GM19351 (cell line): ENCODE data around the gene TRAT1.
"Not testable (repeated sequence)": the region's sequence is repeated elsewhere in the genome, so short reads cannot be mapped to it uniquely, and the experiment has no call there.

ENCODE experiments used
- ATAC-seq: cut with Tn5 transposase; IDR thresholded peaks from one replicate; pipeline ENCODE4 v1.9.1; 2021; ENCODE audit warnings: mild to moderate bottlenecking, moderate library complexity; ENCODE audit not compliant: unreplicated experiment

TRAT1 gene, protein sequence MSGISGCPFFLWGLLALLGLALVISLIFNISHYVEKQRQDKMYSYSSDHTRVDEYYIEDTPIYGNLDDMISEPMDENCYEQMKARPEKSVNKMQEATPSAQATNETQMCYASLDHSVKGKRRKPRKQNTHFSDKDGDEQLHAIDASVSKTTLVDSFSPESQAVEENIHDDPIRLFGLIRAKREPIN

DNA sequence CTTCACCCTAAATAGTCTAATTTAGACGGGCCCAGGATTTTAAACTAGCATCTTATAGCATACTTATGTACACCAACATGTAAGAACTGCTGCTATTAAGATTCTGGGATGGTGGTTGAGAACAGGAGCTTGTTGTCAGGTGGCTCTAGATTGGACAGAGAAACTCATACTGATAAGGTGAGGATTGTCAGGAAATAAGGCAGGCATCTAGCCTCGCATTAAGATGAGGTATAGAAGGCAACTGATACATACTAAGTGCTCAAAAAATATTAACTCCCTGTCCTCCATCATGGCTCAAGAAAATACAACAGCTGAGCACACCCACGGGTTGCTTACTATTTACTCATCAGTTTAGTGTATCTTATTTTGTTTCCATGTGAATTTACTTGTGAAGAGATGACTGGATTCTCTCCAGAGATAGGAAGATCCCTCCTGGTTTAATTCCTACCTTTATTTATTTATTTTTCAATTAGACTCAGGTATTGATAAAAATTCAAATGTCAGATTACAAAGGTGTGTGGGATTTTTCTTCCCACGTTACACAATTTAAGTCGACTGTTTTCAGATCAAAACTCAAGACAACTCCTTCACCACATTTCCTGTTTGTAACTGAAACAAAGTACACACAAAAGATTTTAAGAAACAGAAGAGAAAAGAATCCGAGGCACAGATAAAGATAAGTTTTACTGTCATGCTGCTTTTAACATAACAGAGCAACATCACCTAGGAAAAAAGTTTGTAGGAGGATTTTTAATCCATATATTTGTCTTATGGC lies at the start of gene TRAT1:
TRAT1 (plus strand) TSS at position 664 of the 775 bp plus-strand sequence. CDS start 142 bp downstream, outside the sequence.
- ATAC-seq: peak; percentile 55

DNA sequence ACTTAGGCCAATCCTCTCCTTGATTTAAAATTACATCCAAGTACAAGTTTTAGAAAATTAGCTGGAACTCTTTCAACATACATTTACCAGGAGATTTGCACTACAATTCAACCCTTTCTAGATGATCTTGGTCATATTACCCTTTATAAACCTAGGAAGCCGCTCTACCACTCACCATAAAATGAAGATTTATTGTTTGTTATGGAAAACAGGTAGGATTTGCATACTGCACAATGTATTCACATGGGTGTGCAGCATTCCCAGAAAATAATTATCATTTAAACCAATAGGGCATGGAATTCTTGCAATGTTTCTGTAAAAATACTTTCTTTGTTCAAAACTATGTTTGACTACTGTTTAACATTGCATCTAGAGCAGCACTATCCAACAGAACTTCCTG lies 46.9 kb upstream of the TRAT1 start:
- ATAC-seq: no peak

DNA sequence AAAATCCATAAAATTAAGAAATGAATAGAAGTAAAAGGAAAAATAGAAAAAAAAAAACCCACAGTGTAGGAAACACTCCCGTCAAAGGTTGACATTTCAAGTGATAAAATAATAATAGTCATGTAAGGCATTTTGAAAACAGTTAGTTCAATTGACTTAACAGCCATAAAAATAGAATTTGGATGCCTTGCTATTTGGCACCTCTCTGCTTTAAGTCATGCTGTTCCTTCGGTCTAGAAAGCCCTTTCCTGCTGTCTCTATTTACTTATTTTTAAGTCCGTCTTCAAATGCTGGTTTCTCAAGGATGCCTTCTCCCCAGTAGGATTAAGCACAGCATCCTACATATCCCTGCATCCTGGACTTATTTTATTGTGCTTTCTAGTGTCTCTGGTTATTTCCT lies 43.1 kb upstream of the TRAT1 start:
- no peak for ATAC-seq

DNA sequence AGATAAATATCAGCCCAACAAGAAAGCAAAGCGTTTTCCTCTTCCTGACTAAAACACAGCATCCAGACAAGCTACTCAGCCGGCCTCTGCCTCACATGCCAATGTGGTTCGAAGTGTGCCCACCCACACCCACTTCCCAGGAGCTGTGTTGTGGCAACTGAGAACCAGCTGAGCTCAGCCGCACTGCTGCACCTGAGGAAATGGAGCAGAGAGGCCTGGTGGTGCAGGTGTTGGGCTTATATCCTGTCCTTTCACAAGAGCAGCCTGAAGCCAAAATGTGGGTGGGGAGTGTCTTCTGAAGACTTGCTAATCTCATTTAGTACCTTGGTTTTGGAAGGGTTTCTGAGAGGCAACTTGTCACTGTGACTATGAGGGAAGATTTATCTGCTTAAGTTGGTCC lies 42.4 kb upstream of the TRAT1 start:
- ATAC-seq: no peak

DNA sequence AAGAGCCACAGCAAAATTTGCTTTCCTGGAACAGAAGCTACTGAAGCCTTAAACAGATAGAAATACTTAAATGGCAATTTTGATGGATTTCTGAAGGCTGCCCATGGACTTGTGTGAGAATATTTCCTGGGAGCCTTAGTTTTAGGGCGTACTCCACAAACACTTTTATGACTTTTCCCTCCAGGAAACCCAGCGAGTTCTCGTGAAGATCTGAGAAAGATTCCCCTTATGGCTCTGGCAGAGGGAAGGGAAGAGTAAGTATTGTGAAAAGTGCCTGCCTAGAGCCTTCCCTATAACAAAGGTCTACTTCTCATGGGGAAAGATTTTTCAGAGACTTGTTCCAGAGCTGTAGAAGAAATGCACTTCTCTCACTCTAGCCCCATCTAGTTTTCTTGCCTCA lies 31.1 kb upstream of the TRAT1 start:
- ATAC-seq: no peak

DNA sequence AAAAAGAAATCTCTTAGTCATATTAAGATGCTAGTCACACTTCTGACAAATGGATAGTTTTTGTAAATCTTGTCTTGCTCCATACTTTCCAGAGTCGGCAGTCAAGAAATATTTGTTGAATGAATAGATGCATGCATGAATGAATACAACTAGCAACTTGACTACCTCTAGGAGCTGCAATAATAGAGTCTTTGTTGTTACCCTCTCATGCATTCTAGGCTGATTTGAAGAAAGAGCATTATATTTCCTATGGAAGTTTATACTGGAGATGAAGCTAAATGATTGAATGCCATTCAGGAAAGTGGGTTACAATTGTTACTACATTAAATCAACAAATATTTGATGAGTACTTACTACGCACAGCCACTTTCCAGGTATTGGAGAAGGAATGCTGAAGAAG lies 18.1 kb upstream of the TRAT1 start:
- ATAC-seq: no peak

DNA sequence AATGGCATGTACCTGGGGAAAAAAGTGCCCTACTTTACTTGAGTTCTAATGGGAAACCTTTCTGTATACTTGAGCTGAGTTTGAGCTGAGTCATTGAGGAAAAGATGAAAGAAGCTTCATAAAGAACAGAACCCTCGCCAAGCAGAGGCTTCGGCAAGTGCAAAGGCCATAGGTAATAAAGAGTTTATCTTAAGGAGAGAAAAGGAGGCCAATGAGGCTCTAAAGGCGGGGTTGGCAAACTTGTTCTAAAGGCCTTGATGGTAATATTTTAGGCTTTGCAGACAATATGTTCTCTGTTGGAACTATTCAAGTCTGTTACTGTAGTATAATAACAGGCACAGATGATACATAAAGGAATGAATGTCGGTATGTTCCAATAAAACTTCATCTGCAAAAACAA lies 17.6 kb upstream of the TRAT1 start:
- ATAC-seq: no peak

DNA sequence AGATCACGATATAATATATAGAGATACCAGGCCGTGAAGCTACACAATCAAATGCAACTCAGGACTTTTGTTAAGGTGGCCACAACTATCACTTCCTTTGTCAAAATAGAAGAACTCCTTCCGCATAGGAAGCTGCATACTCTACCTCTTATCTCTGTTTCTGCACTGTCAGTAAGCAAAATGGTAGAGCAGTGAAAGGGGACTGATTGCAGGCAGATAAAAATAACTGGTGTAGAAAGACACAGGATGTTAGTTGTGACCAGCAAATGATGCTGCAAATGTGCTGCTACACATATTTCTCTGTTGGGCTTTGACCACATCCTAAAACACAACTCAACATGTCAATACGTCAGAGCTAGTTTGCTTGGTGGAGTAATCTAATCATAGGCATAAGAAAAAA lies 16.3 kb upstream of the TRAT1 start:
- ATAC-seq: peak; percentile 94

DNA sequence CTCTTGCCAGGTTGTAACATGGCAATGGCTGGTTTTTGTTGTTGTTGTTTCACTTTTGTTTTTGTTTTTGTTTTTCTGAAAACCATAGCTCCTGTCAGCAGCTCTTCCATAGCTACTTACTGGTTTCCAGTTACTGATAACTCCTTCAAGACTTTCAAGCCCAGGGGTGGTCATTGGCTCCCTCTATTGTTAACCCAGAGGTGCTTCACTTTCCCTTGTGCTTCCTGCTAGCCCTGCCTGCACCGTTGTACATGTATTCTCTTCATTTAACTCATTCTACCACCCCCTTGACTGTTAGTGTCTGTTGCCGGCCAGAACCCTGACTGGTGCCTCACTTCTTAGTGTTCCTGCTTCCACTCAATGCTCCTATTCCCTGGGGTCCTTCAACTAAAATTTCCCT lies 4.2 kb upstream of the TRAT1 start:
- ATAC-seq: peak; percentile 88

DNA sequence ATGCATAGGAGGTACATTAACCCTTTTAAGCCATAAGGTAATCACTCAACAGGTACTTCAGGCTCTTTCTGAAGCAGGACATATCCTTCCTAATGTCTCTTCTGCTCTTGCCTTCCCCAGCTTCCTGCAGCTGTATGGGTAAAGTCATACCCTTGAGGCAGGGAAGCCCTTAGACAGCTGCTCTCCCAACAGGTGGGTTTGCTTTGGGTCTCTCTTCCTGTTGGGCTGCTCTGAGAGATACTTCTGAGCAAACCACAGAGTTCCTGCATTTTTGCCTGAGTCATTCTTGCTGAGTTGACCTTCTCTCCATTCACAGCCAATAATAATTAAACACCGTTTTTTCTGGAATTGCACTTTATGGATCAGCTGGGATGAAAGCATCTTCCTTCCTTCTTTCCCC lies 2.0 kb upstream of the TRAT1 start:
- ATAC-seq: no peak

DNA sequence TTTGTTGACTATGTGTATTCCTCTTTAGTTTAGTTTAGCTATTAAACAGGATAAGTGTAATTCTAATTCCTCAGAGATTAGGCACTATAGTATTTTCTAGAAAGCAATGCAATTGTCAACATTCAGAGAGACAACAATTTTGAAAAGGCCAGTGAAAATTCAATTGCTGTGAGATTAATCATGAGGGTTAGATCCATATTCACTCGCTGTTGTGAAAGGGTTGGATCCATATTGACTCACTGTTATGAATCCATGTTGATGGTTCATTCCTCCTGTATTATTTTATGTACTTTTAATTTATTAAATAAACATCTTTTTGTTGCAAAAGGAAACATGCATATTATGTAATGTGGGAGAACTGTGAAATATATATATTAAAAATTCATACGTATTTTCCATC lies 641 bp downstream of the TRAT1 start:
- ATAC-seq: no peak

DNA sequence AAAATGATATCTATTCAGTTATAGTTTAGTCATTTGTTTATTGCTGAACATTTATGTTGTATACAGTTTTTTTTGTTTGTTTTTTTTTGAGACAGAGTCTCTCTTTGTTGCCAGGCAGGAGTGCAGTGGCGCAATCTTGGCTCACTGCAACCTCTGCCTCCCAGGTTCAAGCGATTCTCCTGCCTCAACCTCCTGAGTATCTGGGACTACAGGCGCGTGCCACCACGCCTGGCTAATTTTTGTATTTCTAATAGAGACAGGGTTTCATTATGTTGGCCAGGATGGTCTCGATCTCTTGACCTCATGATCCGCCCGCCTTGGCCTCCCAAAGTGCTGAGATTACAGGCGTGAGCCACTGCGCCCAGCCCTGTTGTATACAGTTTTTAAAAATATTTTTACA lies 1.2 kb downstream of the TRAT1 start:
- ATAC-seq: not testable (repeated sequence)

DNA sequence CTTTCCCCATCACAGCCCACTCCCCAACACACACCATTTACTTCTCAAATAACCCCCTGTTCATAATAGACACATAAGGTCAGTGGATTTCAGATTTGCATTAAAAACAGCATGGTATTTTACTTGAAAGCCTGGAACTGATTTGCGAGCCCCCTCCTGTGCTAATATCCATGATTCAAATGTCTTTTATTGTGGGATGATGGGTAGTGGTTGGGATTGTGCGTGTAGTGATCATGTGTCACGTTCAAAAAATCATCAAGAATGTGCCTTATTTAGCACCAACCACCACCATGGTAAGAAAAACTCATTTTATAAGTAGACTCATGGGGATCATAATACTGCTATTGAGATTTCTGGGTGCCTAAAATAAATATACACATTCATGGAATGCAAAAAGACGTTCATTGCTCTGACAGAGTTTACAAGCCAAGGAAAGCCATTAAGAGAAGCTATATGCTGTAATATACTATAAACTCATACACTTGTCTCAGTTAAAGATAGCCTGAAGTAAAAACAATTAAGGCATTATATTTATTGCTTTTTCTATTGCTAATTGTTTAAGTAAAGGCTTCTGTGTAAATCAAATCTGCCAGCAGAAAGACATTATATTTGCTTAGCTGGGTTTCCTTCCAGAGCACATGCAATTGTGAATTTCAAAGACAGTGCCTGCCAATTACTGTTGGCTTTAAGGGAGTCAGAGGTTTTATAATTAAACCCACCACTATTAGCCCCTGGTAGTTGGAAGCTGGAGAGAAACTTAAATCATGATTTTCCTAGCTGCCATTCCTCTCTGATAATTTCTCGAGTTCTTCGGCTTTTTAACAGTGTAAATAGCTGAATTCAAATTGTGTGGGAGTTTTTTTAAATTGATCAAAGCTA lies 4.0 kb downstream of the TRAT1 start:
- no peak for ATAC-seq

DNA sequence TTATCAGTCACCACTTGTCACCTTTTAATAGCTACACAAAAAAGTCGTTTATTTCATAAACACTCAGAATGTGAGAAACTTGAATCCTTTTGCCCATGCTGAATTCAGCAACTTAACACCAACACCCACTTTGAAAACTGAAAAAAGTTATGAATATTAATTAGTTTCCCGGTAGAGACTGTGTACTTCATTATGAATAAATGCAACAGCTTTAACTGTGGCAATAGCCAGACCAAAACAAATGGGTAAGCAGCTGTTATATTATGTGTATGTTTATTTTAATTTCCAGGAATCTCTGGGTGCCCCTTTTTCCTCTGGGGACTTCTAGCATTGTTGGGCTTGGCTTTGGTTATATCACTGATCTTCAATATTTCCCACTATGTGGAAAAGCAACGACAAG lies 7.8 kb downstream of the TRAT1 start:
- ATAC-seq: no peak

DNA sequence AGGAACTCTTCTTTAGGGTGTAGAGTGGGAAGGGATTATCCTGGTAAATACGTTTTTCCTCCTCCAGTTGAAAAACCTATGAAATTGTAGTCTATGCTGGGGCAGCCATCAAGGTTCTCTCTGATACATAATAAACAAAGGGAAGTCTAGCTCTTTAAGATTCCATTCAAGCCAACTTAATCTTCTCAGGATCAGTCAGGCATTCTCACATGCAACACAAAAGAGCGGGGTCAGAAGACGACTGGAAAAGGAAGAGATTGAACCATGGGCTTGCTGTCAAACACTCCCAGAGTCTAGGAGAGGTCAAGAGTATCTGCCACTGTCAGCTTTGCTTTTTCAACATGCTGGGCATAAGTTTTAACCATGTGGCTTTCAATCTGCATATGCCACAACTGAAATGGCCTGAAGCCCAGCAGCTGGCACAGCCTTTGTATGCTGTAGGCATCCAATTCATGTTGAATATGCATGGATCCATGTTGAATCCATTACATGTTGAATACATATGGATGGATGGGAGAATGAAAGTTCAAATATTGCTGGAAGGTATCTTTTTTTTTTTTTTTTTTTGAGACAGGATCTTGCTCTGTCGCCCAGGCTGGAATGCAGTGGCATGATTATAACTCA lies 8.5 kb downstream of the TRAT1 start:
- ATAC-seq: no peak

DNA sequence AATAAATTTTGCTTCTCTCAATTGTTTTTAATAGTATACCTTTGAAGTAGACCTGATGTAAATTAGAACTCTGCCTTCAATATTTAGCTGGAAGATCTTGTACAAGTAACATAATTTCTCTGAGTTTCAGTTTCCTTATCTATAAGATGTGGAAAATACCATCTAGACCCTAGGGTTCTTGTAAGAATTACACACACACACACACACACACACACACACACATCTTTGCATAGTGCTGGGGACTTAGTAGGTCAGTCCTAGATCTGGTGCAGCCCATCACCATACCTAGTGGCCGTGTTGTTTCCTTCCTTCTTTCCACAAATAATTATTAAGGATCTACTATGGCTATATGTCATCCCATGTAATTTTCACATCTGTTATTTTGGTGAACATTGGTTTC lies 11.0 kb downstream of the TRAT1 start:
- no peak for ATAC-seq

DNA sequence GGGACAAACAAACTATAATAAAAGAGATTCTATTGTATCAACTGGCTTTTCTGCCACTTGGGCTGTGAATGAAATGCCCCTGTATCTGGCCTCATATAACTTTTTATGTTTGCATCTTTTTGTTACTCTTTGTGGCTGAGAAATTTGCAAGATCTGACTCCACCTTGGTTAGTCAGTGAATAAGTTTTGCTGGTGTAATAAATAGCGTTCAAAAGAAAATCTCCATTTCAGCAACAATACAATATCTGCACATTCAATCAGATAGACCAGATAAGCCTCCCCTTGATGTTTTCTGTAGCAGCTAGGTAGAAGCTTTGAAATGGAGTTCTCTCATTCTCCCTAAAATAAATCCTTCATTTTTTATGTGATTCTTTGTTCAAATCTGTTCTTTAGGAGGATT lies 12.0 kb downstream of the TRAT1 start:
- ATAC-seq: no peak

DNA sequence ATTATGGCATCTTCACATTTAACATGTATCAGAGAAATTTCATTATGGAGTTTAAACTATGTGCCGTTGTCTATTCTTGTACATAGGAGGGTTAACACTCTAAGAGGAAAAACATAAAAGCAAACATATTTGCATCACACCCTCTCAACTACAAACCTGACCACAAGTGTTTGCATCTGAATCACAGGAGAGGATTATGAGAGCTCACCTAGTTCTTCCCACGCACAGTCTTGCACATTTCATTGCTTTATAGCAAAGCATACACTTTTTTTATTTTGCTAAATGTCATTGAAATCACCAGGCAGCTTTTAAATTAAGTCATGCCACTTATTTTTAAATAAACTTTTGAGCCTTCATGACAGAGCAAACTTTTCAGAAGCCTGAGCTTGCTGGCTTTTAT lies 12.5 kb downstream of the TRAT1 start:
- peak; percentile 90 for ATAC-seq

DNA sequence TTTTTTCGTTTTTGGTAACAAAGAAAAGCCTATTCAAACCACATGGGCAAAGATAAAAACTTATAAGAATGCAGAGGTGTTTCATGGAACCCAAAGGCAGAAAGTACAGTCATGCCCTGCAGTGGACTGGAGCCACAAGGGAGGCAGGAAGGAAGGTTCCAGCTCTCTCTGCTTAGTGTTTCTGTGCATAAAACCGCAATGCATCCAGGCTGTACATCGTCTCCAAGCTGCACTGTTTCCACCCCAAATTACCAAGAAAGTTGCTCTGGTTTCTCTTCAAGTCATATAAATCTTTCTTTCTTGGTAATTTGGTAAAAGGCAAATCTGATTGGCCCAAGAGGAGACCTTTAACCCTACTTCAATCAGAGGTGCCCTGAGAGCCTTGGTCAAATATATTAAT lies 15.8 kb downstream of the TRAT1 start:
- no peak for ATAC-seq

DNA sequence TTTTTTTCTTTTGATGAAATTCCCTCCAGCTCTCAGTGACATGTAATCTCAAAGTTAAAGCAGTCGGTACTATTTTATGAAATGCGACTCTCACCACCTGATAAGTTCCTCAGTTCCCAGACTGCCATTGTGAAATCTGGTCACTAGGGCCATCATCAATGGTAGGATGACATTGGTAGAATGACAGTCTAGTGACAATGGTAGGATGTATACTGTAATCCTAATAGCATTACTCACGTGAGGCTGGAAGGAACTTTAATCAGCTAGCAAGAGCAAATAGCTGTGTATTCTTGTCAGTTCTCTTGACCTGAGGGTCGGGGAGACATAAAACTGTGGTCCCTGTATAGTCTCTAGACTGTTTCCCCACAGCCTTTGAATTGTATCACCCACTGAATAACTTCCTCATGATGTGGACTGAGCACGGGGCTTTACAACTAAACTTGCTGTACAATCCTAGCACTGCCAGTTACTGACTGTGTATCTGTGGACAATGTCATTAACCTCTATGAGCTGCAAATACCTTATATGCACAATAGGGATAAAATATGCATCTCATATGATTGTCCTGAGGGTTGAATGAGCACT lies 23.2 kb downstream of the TRAT1 start:
- no peak for ATAC-seq

DNA sequence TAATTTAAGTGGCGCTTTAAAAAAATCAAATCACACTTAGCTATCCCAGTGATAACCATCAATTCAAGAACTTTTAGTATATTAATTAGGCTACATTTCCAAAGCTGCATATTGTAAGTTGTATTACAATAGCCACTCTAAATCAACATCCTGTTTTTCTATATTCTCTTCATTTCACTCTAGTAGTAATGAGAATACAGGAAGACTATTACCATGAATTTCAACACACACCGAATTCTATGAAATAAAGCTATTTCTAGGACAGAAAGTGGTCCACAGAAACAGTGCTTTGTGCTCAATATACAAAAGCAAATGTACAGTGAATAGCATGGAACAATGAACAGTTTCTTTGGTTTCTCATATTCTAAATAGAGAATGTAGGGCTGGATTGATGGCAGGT lies 24.6 kb downstream of the TRAT1 start:
- ATAC-seq: no peak
